OCI-LY3 (cell line): ENCODE data around the gene VDAC1.

Source experiments
- CTCF ChIP-seq: fragments of 200-600, 300-600 bp; sonication (generic); IDR thresholded peaks from 2 replicates; pipeline ENCODE4 v1.5.1; 2014; ENCODE audit warnings: antibody characterized with exemption, low read length, low read depth
- EZH2phosphoT487 ChIP-seq: fragments of 200-600 bp; shearing (Covaris generic); IDR thresholded peaks from 2 replicates; pipeline ENCODE4 v1.6.1; 2018; ENCODE audit warnings: antibody characterized with exemption, mixed run types, low read depth

GRCh38 chr5:133996683-133997252, 8.0 kb downstream of the VDAC1 start:
- TF ChIP-seq CTCF = peak; percentile 62
- no peak for TF ChIP-seq EZH2phosphoT487
